DMS79 treated with DMSO at 0.1 percent for 48 hours (cell line): ENCODE data around the gene IL1R2.

Source experiments
- DNase-seq: peaks from one replicate; lab custom pipeline; 2025; lab: John Stamatoyannopoulos, UW

The IL1R2 gene

GRCh38 chr2:102043560-102043959 is 51.8 kb downstream of the IL1R2 start:
- DNase-seq: no peak

- no peak for DNase-seq
These were observed 52.6 kb downstream of the IL1R2 start for GRCh38 chr2:102044235-102044896.

GRCh38 chr2:102044967-102045489 is 53.3 kb downstream of the IL1R2 start:
- DNase-seq: no peak

DNA sequence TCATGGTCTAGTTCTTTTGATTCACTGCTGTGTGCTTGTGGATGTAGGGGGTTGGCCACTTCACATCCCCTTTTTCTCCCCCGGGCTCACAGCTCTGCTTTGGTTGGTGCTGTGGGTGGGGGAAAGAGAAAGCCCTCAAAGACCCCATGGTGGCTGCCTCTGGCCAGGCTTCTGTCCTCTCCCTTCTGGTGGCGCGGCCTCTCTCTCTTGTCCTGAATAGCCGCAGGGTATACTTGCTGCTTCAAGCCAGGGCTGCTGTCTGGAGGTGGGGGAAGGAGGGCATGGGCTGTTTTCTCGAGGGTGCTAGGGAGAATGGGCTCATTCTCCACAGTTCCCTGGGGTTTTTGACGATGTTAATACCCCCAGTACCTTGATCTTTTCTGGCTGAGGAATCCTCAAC is 53.9 kb downstream of the IL1R2 start:
- DNase-seq: no peak

DNA sequence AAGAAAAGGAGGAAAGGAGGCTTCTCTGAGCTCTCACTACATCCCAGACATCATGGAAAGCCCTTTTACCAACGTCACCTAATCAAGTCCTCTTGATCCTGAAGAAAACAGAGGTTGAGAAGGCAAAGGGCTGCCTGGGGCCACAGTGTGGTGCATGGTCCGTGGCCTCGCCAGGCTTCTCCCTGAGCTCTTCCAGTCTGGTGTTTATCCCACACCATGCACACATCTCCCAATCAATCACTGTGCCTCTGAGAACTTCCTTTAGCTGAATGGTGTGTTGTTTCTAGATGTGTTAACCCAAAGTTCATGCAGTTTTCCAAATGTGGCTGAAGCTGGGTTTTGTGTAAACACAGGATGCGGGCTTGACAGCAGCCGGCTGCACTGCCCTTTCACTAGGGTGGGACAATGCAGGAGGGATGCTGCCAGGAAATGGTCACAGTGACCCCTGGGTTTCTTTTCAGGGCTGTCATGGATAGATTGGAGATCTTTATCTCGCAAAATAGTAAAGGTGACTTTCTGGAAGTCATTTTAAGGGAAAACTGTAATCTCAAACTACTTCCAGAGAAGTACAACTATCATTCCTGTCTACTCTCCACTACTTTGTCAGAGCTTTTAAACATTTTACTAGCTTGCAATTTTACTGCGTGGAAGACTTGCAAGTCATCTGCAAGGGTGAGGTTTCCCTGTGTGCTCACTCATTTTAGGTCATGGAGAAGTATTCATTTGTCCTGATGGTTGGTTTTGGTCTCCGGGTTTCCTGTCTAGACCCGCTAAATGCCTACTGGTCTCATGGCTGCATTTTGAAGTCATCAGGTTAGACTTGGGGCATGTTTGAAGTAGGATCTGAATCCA is 54.6 kb downstream of the IL1R2 start:
- no peak for DNase-seq

- DNase-seq: no peak
These were observed 56.7 kb downstream of the IL1R2 start for GRCh38 chr2:102048465-102048864.

- no peak for DNase-seq
These were observed 58.1 kb downstream of the IL1R2 start for GRCh38 chr2:102049756-102050443.

DNA sequence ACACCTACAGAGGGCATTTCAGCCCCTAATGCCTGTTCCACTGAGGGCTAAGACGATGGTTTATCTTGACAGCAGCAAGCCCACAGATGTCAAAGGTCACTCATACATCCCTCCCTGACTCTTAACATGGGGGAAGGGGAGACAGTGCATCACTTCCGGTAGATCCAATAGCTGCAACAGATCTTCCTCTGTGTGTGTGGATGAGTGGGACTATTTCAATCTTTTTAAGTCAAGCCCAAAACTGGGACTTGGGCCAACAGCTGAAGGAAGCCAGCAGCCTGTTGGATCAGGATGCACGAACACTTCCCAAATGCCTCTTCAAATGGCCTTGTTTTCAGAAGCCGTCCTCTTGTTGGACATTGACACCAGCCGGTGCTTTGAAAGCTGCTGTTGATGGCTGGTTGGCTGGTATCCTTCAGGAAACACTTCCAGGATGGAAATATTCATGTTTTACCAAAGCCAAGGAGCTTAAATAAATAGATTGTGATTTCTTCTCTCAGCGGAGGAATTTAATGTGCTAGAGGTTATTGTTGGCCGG is 59.2 kb downstream of the IL1R2 start:
- no peak for DNase-seq

- DNase-seq: no peak
These were observed 60.0 kb downstream of the IL1R2 start for GRCh38 chr2:102051692-102052277.

GRCh38 chr2:102052365-102052764 is 60.6 kb downstream of the IL1R2 start:
- no peak for DNase-seq

DNA sequence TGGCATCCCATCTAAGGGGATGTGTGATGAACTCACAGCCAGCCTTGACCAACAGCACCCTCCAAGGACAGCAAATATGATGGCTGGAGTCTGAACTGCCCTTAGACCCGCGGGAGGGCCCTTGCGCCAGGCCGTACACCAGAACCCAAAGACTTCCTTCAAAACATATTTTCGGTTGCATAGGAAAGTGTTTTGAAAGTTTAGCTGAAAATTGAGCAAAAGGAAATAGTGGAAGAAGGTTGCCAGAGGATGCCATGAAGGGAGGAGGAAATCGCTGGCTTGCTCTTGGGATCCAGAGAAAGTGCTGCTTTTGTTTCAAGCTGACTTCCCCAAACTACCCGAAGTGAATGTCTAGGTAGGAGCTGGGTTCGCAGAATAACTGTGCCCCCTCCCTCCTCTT is 61.3 kb downstream of the IL1R2 start:
- DNase-seq: no peak

DNA sequence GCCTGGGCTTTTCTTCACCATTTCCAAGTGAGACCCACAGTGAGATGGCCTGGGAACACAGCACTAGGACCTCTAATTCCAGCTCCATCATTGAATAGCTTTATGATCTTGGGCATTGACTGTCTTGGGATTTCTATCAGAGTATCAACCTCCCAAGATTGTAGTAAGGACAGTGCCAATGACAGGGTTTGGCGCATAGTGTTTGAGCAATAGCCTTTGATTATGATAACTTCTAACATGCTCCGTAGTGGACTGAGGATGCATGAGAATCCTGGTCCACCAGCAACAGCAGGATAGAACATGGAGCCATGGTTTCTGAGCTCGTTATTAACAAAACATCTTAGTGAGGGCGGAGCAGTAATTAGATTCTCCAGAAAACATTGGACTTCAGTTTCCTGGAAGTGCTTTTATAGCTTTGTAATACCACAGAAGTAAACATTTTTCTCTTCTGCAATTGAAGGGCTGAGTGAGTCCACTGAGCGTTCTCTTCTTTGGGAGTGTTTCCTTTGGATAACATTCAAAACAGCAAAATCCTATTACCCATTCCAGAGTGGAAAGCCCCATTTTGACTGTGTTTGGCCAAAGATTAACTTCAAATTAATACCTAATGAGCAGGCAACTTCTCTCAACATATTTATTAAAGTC is 63.7 kb downstream of the IL1R2 start:
- no peak for DNase-seq

GRCh38 chr2:102056079-102056581 is 64.4 kb downstream of the IL1R2 start:
- no peak for DNase-seq

DNA sequence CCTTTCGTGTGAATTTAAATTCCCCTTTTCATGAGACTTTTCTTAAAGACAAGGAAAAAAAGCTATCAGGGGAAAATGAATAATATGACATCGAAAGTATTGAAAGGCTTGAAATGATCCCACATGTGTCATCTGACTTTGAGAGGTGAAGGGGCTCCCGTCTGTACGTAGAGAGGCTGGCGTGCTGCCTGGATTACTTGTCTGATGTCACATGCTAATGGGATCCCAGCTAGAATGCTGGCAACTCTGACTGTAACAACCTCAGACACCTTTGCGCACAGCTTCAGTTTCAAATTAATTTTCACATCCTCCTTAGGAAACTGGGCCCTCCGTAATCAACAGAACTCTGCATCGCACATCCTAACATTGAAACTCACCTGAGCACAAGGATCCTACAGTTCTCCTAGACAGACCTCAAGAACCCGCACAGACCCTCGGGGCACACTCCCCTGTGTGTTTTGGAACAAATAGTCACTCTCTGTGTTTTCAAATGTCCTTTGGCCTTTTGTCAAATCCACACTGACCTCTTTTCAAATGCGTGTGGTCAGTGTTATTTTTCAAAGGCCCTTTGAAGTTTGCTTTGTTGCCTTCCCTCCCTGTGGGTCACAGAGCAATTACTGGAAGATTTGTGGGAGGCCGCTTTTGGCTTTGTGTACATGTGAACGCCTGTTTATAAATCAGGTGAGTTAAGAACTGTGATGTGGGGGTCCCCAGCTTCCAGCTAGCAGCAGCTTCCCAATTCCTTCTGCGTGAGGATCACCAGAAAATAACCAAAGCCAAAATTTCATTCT is 65.9 kb downstream of the IL1R2 start:
- DNase-seq: no peak

DNA sequence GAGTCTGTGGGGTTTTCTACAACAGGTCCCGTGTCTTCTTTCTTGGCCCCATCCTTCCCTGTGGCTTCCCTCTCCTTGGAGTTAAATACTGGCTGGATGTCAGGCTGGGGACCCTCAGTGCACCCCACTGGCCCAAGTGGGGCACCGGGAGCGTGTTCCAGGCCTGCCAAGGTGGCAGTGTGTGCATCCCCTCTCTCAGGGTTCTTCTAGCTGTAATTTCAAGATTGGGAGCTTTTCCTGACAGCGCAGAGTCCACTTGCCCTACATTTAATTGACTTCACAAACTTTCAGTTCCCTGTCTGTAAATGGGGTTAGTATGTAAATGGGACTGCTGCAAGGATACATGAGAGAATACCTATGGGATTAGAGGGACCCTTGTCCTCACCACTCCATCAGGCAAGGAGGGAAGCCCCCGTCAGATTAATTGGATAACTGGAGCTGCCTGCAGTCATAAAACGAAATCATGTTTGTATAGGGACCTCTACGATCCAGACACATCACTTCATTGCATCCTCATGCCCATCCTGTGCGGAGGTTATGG is 66.6 kb downstream of the IL1R2 start:
- no peak for DNase-seq

GRCh38 chr2:102059151-102059550 is 67.4 kb downstream of the IL1R2 start:
- DNase-seq: no peak

DNA sequence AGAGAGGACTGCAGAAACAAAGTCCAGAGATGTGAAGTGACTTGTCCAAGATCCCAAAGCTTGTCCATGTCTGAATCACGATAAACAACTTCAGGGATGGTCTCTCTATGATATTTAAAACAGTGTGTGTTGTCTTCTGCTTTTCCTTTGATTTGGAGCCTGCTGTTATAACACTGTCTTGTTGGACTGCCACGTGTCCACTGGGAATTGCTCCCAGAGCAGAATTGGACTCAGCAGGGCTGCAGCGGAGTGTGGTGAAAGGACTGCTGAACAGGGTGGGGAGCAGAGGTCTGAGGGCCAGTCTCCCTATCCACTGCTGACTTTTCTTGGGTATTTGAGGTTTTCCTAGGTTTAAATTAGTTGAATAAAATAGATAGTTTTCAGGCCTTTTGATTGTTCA is 68.3 kb downstream of the IL1R2 start:
- no peak for DNase-seq

- no peak for DNase-seq
These were observed 69.0 kb downstream of the IL1R2 start for GRCh38 chr2:102060792-102061191.

DNA sequence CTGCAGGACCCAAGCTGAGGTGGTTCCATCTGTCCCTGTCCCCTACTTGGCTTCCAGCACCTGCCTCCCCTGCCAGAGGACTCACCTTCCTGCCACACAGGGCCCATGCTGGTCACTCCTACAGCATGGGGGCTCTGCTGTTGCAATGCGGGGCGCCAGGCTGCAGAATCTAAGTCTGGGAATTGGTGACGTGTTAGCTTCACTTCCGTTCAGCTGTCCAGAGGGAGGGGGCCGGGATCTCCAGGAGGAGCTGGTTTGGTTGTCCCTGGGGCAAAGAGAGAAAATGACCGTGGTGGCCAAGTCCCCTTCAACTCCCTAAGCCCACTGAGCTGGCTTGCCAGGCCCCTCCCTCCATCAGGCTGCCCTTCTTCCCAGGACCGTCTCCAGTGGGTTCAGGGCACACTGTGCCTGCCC is 69.5 kb downstream of the IL1R2 start:
- no peak for DNase-seq
